Measurements from ENCODE around the gene BACE1. TPM values are rescaled to one million over a fixed set of nuclear protein-coding genes. Genes with fewer than 3 reads are reported as not detected.
A peak's percentile ranks its signal among the peaks of the same experiment; 100 is the strongest.

BACE1 gene
- total RNA-seq, 1 donor from 2014 or later = 10.7 TPM

DNA sequence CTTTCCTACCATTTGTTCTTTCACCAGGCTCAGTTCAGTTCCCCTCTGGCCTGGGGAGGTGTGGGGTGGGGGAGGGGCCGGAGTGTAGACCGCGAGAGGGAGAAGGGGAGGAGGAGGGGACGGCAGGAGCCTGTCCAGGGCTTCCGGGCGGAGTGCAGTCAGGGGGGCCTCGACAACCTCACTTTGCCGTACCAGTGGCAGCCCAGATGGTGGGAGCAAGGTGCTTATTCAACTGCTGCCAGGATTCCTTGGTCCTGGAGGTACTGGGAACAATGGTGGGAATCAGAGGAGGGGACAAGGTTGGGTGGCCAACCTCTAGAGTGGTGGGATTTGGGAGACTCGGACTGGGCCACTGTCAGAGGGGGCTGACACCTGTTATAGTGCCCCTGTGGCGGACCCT, 1.2 kb downstream of the BACE1 start:
- no peak for DNase-seq (ENCODE audit: missing footprints)
- ATAC-seq = no peak
- intact Hi-C loops (cut with DNase I) = loop anchor here (5.0 kb wide), 1 partner anchor 83 kb away; the partner anchor contains the start of genes PCSK7 and RNF214

DNA sequence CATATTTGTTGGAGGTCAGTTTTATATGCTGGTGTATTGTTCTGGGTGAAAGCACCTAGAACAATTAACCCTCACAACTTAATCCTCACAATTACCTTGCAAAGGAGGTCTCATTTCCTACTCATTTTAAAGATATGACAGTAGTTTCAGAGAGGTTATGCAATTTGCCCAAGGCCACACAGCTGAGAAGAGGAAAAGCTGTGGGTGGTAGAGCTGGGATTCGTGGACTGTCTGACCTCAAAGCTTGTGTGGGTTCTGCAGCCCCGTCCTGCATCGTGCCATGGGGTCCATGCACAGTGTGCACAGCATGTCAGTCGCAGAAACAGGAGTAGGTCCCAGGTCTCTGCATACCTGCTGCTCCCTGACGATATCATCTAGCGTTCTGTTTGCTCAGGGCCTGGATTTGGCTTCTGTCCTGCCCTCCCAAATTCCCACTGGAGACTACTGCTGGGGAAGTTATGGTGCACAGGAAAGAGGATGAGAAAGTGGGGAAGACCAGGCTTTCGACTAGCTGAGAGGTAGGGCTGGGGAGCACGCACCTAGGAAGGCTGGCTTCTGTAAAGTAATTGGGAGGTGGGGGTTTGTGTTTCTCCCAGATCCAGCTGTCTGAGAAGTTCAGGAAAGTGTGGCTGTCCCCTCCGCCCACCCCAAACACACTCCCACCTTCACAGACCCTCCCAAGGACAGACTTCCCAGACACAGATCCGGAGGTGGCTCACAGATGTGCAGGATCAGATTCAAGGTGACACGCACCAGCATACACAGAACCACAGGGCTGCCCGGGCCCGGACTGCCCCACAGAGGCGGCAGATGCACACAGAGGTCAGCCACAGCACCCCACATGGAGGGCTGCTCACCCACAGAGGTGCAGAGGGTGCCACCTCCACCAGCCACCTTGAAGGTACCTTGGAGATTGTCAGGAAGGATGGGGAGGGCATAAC, 2.0 kb downstream of the BACE1 start:
- no peak for DNase-seq (ENCODE audit: missing footprints)
- intact Hi-C loops (cut with DNase I) = no loop called here
- no peak for ATAC-seq

DNA sequence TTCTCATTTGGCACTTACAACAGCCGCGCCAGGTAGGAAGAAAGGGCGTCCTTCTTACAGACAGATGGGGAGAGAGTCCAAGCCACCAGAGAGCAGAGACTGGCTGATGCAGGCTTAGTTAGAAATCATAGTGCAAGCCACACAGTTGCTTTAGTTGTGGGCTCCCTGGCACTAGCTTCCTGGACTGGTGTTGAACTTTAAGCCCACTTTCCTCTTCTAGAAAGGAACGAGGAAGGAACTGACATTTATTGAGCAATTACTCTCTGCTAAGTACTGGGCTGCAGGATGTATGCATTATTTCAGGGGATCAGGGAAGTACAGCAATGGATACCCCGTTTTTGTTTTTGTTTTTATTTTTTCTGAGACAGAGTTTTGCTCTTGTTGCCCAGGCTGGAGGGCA, 3.0 kb downstream of the BACE1 start:
- ATAC-seq = no peak
- intact Hi-C loops (cut with DNase I) = no loop called here
- DNase-seq (ENCODE audit: missing footprints) = no peak

DNA sequence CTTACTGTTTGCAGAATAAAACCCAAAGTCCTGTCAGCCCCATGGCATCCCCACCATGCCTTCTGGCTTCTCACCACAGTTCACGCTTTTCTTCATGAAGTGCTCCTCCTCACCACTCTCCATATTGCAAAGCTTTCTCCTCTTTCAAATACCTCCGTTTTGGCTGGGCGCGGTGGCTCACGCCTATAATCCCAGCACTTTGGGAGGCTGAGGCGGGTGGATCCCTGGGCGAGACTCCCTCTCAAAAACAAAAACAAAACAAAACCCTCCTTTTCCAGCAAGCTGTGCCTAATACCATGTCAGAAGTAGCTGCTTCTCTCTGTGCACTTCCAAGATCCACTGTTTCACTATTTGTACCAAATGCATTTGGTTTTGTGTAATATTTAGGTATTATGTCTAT, 6.7 kb downstream of the BACE1 start:
- ATAC-seq = no peak
- no peak for DNase-seq (ENCODE audit: missing footprints)
- intact Hi-C loops (cut with DNase I) = no loop called here

DNA sequence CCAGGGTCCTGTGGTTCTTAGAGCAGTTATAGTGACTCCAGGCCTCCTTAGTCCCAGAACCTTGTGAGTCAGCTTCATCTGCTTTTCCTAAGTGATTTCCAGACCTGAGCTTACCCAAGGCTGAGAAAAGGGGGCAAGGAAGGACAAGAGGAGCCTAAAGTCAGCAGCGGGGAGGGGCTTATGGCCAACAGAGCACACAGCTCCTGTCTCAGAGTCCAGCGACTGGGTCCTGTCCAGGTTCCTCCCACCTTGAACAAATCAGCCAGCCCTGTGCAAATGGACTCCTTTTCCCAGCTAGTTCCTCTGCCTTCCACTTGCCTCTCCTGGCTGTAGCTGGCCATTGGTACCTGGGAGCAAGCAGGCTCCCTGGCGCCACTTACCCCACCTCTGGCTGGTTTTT, 10.9 kb downstream of the BACE1 start:
- no peak for ATAC-seq
- intact Hi-C loops (cut with DNase I) = no loop called here
- no peak for DNase-seq (ENCODE audit: missing footprints)

DNA sequence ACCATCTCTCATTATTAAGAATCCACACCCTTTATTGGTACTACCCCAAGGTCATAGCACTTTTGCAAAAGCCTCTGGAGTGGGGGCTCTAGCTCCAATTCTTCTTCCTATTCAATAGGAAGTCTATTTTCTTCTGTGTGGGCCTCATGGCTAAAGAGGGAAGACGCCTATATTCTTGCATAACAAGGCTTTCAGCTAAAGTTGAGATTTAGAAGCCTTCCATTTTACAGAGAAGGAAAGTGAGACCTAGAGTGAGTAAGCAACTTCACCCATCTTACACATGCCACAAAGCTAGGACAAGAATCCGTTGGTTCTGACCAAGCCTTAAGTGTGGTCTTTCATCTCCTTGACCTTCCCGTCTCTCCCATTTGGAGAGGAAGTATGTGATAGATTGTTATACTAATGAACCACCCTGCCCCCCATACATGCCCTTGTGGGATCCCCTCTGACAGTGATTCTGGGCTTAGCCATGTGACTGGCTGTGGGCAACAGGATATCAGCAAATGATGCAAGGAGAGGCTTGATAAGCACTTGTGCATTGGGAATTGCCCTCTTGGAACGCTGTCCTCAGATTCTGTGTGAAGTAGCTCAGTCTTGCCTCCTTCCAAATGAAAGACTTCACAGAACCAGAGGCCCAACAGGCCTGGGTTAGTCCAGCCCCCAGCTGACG, 12.3 kb downstream of the BACE1 start:
- intact Hi-C loops (cut with DNase I) = no loop called here
- DNase-seq (ENCODE audit: missing footprints) (no peak), ATAC-seq (no peak)

DNA sequence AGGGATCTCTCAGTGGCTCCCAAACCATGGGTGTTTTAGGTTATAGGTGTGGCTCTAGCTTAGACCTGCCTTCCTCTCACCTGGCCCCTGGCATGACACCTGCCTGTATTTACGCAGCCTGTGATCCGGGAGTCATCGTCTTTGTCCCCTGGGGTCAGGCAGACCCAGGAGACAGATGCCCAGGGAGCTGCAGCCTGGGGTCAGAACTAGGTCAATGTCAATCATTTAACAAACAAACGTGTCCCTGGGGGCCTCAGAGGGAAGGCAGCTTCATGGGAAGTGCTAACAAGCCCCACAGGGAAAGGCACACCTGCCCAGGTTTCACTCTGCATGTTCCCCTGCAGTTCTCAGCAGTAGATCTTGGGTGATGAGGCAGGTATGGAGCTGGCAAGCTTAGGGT, 13.0 kb downstream of the BACE1 start:
- intact Hi-C loops (cut with DNase I) = no loop called here
- ATAC-seq (no peak), DNase-seq (ENCODE audit: missing footprints) (no peak)

DNA sequence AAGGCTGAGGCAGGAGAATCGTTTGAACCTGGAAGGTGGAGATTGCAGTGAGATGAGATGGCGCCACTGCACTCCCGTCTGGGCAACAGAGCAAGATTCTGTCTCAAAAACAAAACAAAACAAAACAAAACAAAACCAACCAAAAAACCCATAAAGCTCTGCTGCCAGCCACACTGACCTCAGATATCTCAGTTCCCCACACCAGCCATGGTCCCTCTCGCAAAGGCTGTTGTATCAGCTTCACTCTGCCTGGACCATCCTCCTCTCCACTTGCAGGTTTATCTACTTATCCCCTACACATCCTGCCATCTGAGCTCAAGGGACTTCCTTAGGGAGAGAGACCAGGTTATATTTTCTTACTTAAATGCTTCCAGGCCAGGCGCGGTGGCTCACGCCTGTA, 13.8 kb downstream of the BACE1 start:
- DNase-seq (ENCODE audit: missing footprints) = no peak
- no peak for ATAC-seq
- intact Hi-C loops (cut with DNase I) = no loop called here

DNA sequence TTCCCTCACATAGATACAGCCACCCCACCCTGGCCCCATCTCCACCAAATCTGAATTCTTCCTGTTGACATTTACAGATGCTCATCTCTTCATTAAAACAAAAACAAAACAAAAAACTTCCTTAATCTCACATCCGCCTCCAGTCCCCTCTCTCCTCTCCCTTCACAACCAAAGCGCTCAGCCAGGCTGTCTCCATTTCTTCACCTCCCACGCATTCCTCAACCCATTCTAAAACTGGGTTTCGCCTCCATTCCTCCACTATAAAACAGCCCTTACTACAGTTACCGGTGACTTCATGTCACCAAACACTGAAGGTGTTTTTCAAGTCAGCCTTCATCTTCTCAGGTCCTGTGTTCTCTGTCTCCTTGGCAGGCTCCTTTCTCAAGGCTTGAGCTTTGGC, 15.3 kb downstream of the BACE1 start:
- intact Hi-C loops (cut with DNase I) = no loop called here
- DNase-seq (ENCODE audit: missing footprints) = no peak
- ATAC-seq = no peak

DNA sequence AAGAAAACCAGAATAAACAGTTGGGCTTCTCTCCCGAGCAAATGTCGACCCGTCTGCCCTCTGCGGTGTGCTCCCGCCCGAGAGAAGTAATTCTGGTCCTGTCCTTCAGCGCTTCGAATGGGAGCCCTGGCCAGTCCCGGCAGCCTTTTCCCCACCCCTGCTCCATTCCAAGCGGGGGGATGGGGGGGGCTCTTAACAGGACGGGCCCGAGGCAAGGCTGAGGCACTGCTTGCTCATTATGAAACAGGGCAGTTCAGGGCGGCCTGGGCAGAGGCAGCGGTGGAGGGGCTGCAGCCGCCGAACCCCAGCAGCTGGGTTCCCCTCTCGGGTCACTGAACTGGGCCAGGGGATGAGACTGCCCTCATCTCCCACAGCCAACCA, 15.8 kb downstream of the BACE1 start:
- intact Hi-C loops (cut with DNase I) = no loop called here
- DNase-seq (ENCODE audit: missing footprints) (no peak), ATAC-seq (peak; percentile 64)

DNA sequence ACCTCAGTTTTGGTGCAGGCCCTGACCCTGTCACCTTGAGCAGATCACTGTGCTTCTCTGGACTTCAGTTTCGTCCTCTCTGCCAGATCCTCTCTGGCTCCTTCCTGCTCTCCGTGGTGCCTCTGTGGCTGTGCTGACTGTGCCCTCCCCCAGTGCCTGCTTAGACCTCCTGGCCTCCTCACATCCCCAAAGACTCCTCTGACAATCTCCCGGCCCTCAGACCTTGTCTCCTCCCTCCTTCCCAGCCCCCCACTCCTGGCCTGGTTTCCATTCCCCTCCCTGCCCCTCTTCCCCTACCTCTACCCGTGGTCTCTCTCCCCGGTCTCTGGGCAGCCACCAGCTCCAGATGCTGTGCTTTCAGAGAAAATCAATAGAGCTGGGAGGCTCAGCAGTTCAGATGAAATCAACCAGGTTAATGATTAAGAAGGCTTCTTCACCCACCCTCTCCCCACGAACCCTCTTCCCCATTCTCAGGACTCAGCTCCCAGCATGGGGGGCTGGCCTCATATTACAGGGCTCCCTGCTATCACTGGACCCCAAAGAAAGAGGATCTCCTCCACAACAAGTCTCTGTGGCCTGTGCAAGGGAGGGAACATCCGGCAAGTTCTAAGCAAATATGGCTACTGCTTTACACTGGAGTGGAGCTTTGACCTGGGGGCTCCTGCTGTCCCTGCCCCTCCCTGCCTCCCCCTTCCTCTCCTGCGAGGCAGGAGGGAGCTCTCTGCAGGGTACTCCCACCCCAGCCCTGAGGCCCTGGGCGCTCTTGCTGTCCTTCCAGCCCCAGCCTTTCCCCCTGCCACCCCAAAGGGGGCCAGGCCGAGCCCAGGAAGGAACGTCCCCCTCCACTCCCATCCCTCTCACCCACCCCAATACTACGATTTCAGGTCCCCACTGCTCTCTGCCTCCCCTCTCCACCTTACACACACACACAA, 16.4 kb downstream of the BACE1 start:
- intact Hi-C loops (cut with DNase I) = no loop called here

DNA sequence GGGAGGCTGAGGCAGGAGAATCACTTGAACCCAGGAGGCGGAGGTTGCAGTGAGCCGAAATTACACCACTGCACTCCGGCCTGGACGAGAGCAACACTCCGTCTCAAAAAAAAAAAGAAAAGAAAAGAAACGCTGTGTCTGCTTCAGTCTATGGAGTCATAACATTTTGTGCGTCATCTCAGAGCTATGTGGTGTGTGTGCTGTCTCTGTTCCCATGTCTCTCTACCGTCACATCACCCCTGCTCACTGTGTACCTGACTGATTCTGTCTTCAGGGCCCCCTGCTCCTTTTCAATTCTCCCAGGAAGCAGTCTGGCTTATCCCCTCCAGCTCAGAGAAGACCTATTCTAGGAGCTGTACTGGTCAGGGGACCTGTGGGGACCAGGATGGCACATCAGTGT, 17.9 kb downstream of the BACE1 start:
- DNase-seq (ENCODE audit: missing footprints) (no peak), ATAC-seq (no peak)
- intact Hi-C loops (cut with DNase I) = no loop called here

More for the DNA sequence above, 16.4 kb downstream of the BACE1 start:
- no peak for DNase-seq (ENCODE audit: missing footprints)
- ATAC-seq = peak; percentile 21

DNA sequence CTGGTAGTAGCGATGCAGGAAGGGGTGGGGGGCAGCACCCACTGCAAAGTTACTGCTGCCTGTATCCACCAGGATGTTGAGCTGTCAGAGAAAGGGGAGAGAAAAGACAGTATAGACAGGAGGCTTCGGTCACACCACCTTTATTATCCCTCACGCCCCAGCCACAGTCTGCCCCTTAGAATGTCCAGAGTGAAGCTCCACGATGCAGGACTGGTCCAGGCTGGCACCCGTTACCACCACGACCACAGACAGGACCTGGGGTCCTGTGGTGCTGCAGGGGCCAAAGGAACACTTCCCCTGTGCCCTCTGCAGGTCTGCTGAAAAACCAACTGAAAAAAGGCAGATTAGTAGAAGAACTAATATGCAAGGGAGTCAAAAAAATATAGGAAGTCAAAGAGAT, 19.2 kb downstream of the BACE1 start:
- ATAC-seq = no peak
- DNase-seq (ENCODE audit: missing footprints) = no peak

DNA sequence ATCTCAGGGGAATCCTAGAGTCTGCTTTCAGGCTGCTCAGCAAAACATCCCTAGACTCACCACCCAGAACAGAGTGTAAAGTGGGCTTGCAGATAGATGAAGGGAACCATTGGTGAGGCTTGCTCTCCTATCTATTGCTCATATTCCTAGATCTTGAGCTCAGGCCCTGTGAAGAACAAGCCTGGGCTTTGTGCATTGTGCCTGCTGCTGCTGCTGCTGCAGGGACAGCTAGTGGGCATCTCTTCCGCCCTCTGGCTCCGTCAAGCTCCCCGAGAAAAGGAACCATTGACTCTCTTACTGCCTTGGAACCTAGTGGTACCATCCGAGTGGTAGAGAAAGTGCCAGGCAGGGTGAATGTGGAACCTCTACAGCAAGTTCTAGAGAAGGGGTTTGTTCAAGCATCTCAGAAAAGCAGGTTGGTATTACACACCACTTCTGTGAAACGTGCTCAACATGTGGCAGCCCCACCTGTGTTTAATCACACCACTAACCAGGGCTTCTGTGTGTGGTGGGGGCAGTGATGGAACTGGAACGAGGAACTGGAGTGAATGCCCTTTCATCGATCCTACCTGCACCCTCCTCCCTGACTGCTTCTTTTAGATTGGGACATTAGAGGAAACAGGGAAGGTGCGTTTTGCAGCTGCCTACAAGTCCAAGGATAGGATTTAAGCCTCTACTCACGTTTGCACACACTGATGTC, 20.5 kb downstream of the BACE1 start:
- no peak for ATAC-seq
- intact Hi-C loops (cut with DNase I) = no loop called here
- no peak for DNase-seq (ENCODE audit: missing footprints)

More for the DNA sequence above, 19.2 kb downstream of the BACE1 start:
- intact Hi-C loops (cut with DNase I) = no loop called here

DNA sequence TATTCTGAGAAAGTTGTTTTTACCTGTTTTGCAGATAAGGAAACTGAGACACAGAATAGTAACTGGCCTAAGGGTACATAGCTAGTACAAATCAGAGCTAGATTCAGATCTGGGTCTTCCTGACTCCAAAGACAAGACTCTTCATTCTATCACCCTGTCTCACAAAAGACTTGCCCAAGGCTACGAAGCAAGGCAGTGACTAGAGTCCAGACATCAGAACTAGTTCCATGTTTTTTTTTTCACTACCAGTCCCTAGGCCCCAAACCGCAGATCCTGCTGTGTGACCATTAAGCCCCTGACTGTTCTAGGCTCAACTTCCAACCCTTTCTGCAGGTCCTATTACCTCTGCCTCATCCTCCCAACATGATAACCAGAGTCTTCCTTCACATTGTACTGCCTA, 23.4 kb downstream of the BACE1 start:
- no peak for DNase-seq (ENCODE audit: missing footprints)
- intact Hi-C loops (cut with DNase I) = no loop called here
- ATAC-seq = no peak

DNA sequence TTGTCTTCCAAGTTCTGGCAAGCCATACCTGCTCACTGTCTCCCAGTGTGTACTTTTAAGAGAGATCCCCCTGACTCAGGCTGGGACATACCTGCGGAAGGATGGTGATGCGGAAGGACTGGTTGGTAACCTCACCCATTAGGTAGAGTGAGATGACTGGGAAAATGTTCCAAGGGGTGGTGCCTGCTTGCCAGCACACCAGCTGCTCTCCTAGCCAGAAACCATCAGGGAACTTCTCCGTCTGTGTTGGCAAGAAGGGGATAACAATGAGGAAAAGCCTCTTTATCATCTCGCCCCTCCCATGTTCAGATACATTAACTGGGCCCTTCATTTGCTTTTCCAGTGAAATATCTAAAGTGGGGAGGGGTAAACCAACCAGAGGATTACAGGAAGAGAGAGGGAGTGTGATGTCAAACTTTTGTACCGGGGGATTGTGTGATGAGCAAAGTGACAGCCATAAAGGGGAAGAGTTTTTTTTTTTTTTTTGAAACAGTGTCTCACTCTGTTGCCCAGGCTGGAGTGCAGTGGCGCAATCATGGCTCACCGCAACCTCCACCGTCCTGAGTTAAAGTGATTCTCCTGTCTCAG, 25.2 kb downstream of the BACE1 start, which contains the start of gene BACE1-AS:
Gene BACE1-AS, plus strand, starts transcription at position 538 of the 588 bp plus-strand sequence.
- intact Hi-C loops (cut with DNase I) = no loop called here
- ATAC-seq (no peak), DNase-seq (ENCODE audit: missing footprints) (no peak)

DNA sequence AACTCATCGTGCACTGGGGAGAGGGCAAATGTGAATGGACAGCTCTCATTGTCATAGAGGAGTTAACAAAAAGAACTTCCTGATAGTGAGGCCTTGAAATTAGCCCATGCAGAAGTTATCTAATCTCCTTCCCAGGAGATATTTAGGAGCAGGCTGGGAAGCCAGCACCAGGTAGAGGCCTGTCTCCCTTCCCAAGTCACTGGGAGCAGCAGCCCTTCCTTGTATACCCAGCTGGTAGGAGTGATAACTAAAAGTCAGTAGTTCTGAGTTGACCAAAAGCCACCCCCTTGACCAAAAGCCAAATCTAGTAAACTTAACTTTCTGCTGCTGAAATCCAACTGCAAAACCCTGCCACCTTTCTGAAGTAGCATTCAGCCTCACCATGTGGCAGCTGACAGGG, 26.3 kb downstream of the BACE1 start:
- intact Hi-C loops (cut with DNase I) = no loop called here
- DNase-seq (ENCODE audit: missing footprints) (no peak), ATAC-seq (no peak)

DNA sequence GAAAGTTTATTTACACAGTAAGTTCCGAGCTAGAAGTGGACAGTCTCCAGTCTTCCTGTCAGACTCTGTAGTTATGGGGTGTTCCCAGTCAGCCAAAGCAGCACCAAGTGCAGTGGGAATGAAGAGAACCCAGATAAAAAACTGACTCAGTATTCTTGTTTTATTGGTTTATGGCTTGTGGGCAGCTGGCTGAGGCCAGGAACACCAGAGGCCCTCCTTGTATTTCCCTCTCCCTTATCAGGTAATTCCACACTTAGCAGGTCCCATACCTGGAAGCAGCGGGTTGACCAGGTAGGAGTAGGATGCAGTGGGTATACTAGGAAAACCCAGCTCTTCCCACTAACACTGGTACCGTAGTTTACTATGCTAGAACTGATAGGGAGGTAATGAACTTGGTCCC, 28.4 kb downstream of the BACE1 start:
- intact Hi-C loops (cut with DNase I) = no loop called here

More for the DNA sequence above, 28.4 kb downstream of the BACE1 start:
- ATAC-seq (no peak), DNase-seq (ENCODE audit: missing footprints) (no peak)
